Tibial artery (tissue), 4 donors: ENCODE data around the gene MUC6.

Experiments used
- DNase-seq, 2 donors: peaks; one replicate each; pipeline ENCODE4 v3.0.0-alpha.2; 2019
- H3K27ac ChIP-seq, 2 donors: fragments of 200-600 bp; sonication (generic) in 1 of 2; 1 replicate in 1 of 2; 2 replicates in 1 of 2; pipeline ENCODE4 v1.5.1; 2018 to 2019; ENCODE audit warnings: mild to moderate bottlenecking in 1 of 2
- H3K27me3 ChIP-seq, 2 donors: fragments of 200-600 bp; sonication (generic) in 1 of 2; one replicate each; pipeline versions ENCODE4 v1.5.1 to v1.6.0; 2016 to 2019
- H3K36me3 ChIP-seq, 3 donors: fragments of 200-600 bp; sonication (generic) in 2 of 3; one replicate each; pipeline ENCODE4 v1.5.1; 2016 to 2019; ENCODE audit warnings: mild to moderate bottlenecking in 2 of 3
- H3K4me1 ChIP-seq, 4 donors: fragments of 200-600 bp; sonication (generic) in 2 of 4; 1 replicate in 3 of 4; 2 replicates in 1 of 4; pipeline ENCODE4 v1.5.1; 2016 to 2019
- H3K4me3 ChIP-seq, 2 donors: fragments of 200-600 bp; sonication (generic) in 1 of 2; 1 replicate in 1 of 2; 2 replicates in 1 of 2; pipeline ENCODE4 v1.5.1; 2018 to 2019; ENCODE audit warnings: mild to moderate bottlenecking in 2 of 2
- H3K9me3 ChIP-seq, 3 donors: fragments of 200-600 bp; sonication (generic) in 1 of 3; one replicate each; pipeline ENCODE4 v1.5.1; 2016 to 2019
- CTCF ChIP-seq, 2 experiments: fragments of 200-600 bp in 1 of 2; fragments of 450-650 bp in 1 of 2; IDR thresholded peaks; one replicate each; pipeline ENCODE4 v1.5.1; 2017 to 2019; ENCODE audit warnings: antibody characterized with exemption in 2 of 2, mild to moderate bottlenecking in 1 of 2, moderate library complexity in 1 of 2
- intact Hi-C: fragments of 100-400 bp; cut with DNase I; formaldehyde crosslinking; loops from one replicate; pipeline ENCODE4 v1.15.0; 2023; ENCODE audit warnings: low total_unique reads

Gene MUC6

GRCh38 chr11:991034-991433 is 45.5 kb downstream of the MUC6 start:
- H3K27me3 ChIP-seq, result no peaks in the 10 kb centered on the region
- H3K27ac ChIP-seq, result no peak overlapping the region
- peaks cover 0 to 5% (median 0%) of the 10 kb centered on the region in 4 donors for H3K4me1 ChIP-seq
- peaks cover 69 to 98% (median 82%) of the 10 kb centered on the region in 3 donors for H3K36me3 ChIP-seq
- DNase-seq, result no peak
- intact Hi-C loops, result no loop called here
- no peaks in the 10 kb centered on the region for H3K9me3 ChIP-seq
- no peak overlapping the region for H3K4me3 ChIP-seq
- TF ChIP-seq CTCF (IDR thresholded peaks at IDR 0.05), result no peak

GRCh38 chr11:990101-990500 is 46.4 kb downstream of the MUC6 start:
- intact Hi-C loops, result no loop called here
- Histone ChIP-seq H3K27me3 (no peaks in the 10 kb centered on the region), H3K27ac (no peak overlapping the region), H3K4me3 (no peak overlapping the region), H3K36me3 (peaks cover 76 to 100% (median 83%) of the 10 kb centered on the region in 3 donors), H3K9me3 (no peaks in the 10 kb centered on the region), H3K4me1 (peaks cover 0 to 6% (median 0%) of the 10 kb centered on the region in 4 donors)
- no peak for DNase-seq
- no peak for TF ChIP-seq CTCF (IDR thresholded peaks at IDR 0.05)

GRCh38 chr11:987671-988070 is 48.8 kb downstream of the MUC6 start:
- no peak overlapping the region for H3K27ac ChIP-seq
- no peak for DNase-seq
- TF ChIP-seq CTCF (IDR thresholded peaks at IDR 0.05), result no peak
- no peaks in the 10 kb centered on the region for H3K9me3 ChIP-seq
- peaks cover 62 to 91% (median 76%) of the 10 kb centered on the region in 3 donors for H3K36me3 ChIP-seq
- no peaks in the 10 kb centered on the region for H3K27me3 ChIP-seq
- H3K4me1 ChIP-seq, result peaks cover 0 to 6% (median 0%) of the 10 kb centered on the region in 4 donors
- intact Hi-C loops, result no loop called here
- no peak overlapping the region for H3K4me3 ChIP-seq

GRCh38 chr11:986952-987305 is 49.6 kb downstream of the MUC6 start:
- Histone ChIP-seq H3K27ac (no peak overlapping the region), H3K27me3 (no peaks in the 10 kb centered on the region), H3K4me3 (no peak overlapping the region), H3K36me3 (peaks cover 55 to 87% (median 71%) of the 10 kb centered on the region in 3 donors), H3K9me3 (no peaks in the 10 kb centered on the region), H3K4me1 (peaks cover 0 to 6% (median 0%) of the 10 kb centered on the region in 4 donors)
- no peak for TF ChIP-seq CTCF (IDR thresholded peaks at IDR 0.05)
- DNase-seq, result no peak
- intact Hi-C loops, result no loop called here

- no peak for TF ChIP-seq CTCF (IDR thresholded peaks at IDR 0.05)
- Histone ChIP-seq H3K36me3 (peaks cover 54 to 87% (median 75%) of the 10 kb centered on the region in 3 donors), H3K4me1 (peaks cover 0 to 8% (median under 1%) of the 10 kb centered on the region in 4 donors), H3K4me3 (no peak overlapping the region), H3K9me3 (no peaks in the 10 kb centered on the region), H3K27ac (no peak overlapping the region), H3K27me3 (no peaks in the 10 kb centered on the region)
- DNase-seq, result no peak
- intact Hi-C loops, result no loop called here
Measured at GRCh38 chr11:986270-986951, 50.1 kb downstream of the MUC6 start.
